ENCODE data around the gene ELAVL4. TPM values are rescaled to one million over a fixed set of nuclear protein-coding genes. Genes with fewer than 3 reads are reported as not detected.
"Not testable (repeated sequence)": the region's sequence is repeated elsewhere in the genome, so short reads cannot be mapped to it uniquely, and the experiment has no call there.

ELAVL4 gene
- total RNA-seq, 1 donor from 2014 or later: 477 TPM

GRCh38 chr1:50157306-50157941 lies 48.7 kb downstream of the ELAVL4 start:
- H3K9me3 Mint-ChIP-seq (ENCODE audit: unreplicated experiment): peaks cover 10% of the 10 kb centered on the region
- H3K27me3 Mint-ChIP-seq (ENCODE audit: unreplicated experiment): peaks cover 7% of the 10 kb centered on the region
- TF ChIP-seq CTCF (IDR thresholded peaks at IDR 0.05; ENCODE audit: partially characterized antibody, unreplicated experiment): no peak
- peak overlapping the region; percentile 29 for H3K27ac Mint-ChIP-seq (ENCODE audit: unreplicated experiment)
- H3K36me3 Mint-ChIP-seq (ENCODE audit: unreplicated experiment): peaks cover 6% of the 10 kb centered on the region
- H3K4me1 Mint-ChIP-seq (ENCODE audit: low read depth, unreplicated experiment): peaks cover 43% of the 10 kb centered on the region
- H3K4me3 Mint-ChIP-seq (ENCODE audit: unreplicated experiment): peak overlapping the region; percentile 1
- no peak for DNase-seq

GRCh38 chr1:50158421-50158820 lies 49.7 kb downstream of the ELAVL4 start:
- Mint-ChIP-seq H3K27ac (ENCODE audit: unreplicated experiment) (no peak overlapping the region), H3K27me3 (ENCODE audit: unreplicated experiment) (peaks cover 6% of the 10 kb centered on the region)

GRCh38 chr1:50163680-50164079 lies 55.0 kb downstream of the ELAVL4 start:
- Mint-ChIP-seq H3K36me3 (ENCODE audit: unreplicated experiment) (peaks cover 13% of the 10 kb centered on the region), H3K4me3 (ENCODE audit: unreplicated experiment) (no peak overlapping the region), H3K27ac (ENCODE audit: unreplicated experiment) (no peak overlapping the region), H3K9me3 (ENCODE audit: unreplicated experiment) (peaks cover 12% of the 10 kb centered on the region), H3K4me1 (ENCODE audit: low read depth, unreplicated experiment) (peaks cover 12% of the 10 kb centered on the region), H3K27me3 (ENCODE audit: unreplicated experiment) (peaks cover 3% of the 10 kb centered on the region)
- TF ChIP-seq CTCF (IDR thresholded peaks at IDR 0.05; ENCODE audit: partially characterized antibody, unreplicated experiment): no peak
- no peak for DNase-seq

More at GRCh38 chr1:50158421-50158820, 49.7 kb downstream of the ELAVL4 start:
- H3K36me3 Mint-ChIP-seq (ENCODE audit: unreplicated experiment): peaks cover 6% of the 10 kb centered on the region
- no peak for TF ChIP-seq CTCF (IDR thresholded peaks at IDR 0.05; ENCODE audit: partially characterized antibody, unreplicated experiment)
- H3K4me1 Mint-ChIP-seq (ENCODE audit: low read depth, unreplicated experiment): peaks cover 39% of the 10 kb centered on the region
- H3K4me3 Mint-ChIP-seq (ENCODE audit: unreplicated experiment): peak overlapping the region; percentile 13
- DNase-seq: no peak
- peaks cover 8% of the 10 kb centered on the region for H3K9me3 Mint-ChIP-seq (ENCODE audit: unreplicated experiment)

- Mint-ChIP-seq H3K36me3 (ENCODE audit: unreplicated experiment) (peaks cover 13% of the 10 kb centered on the region), H3K27ac (ENCODE audit: unreplicated experiment) (peak overlapping the region; percentile 15)
- H3K4me3 Mint-ChIP-seq (ENCODE audit: unreplicated experiment); DNase-seq; H3K27me3 Mint-ChIP-seq (ENCODE audit: unreplicated experiment); H3K9me3 Mint-ChIP-seq (ENCODE audit: unreplicated experiment); H3K4me1 Mint-ChIP-seq (ENCODE audit: low read depth, unreplicated experiment): not testable (repeated sequence)
Observed at GRCh38 chr1:50166351-50166750, 57.6 kb downstream of the ELAVL4 start.

- Mint-ChIP-seq H3K36me3 (ENCODE audit: unreplicated experiment) (peaks cover 7% of the 10 kb centered on the region), H3K4me3 (ENCODE audit: unreplicated experiment) (no peak overlapping the region), H3K27me3 (ENCODE audit: unreplicated experiment) (peaks cover 8% of the 10 kb centered on the region), H3K4me1 (ENCODE audit: low read depth, unreplicated experiment) (peaks cover 40% of the 10 kb centered on the region), H3K9me3 (ENCODE audit: unreplicated experiment) (no peaks in the 10 kb centered on the region), H3K27ac (ENCODE audit: unreplicated experiment) (no peak overlapping the region)
- TF ChIP-seq CTCF (IDR thresholded peaks at IDR 0.05; ENCODE audit: partially characterized antibody, unreplicated experiment): no peak
- DNase-seq: no peak
Observed at GRCh38 chr1:50172299-50172698, 63.6 kb downstream of the ELAVL4 start.
